ENCODE data around the gene NPAS3. TPM values are rescaled to one million over a fixed set of nuclear protein-coding genes. Genes with fewer than 3 reads are reported as not detected.

Gene NPAS3
- total RNA-seq, 1 donor from 2014 or later, result 2.4 TPM

GRCh38 chr14:33837943-33838683 lies 899.4 kb downstream of the NPAS3 start:
- Mint-ChIP-seq H3K9me3 (ENCODE audit: unreplicated experiment) (no peaks in the 10 kb centered on the region), H3K4me3 (ENCODE audit: unreplicated experiment) (no peak overlapping the region), H3K4me1 (ENCODE audit: low read depth, unreplicated experiment) (peaks cover 2% of the 10 kb centered on the region), H3K27ac (ENCODE audit: unreplicated experiment) (no peak overlapping the region), H3K27me3 (ENCODE audit: unreplicated experiment) (no peaks in the 10 kb centered on the region), H3K36me3 (ENCODE audit: unreplicated experiment) (no peaks in the 10 kb centered on the region)
- DNase-seq, result no peak
- no peak for TF ChIP-seq CTCF (IDR thresholded peaks at IDR 0.05; ENCODE audit: partially characterized antibody, unreplicated experiment)

- H3K9me3 Mint-ChIP-seq (ENCODE audit: unreplicated experiment), result no peaks in the 10 kb centered on the region
- H3K4me3 Mint-ChIP-seq (ENCODE audit: unreplicated experiment), result no peak overlapping the region
- peak; percentile 92 for TF ChIP-seq CTCF (IDR thresholded peaks at IDR 0.05; ENCODE audit: partially characterized antibody, unreplicated experiment)
- no peaks in the 10 kb centered on the region for H3K27me3 Mint-ChIP-seq (ENCODE audit: unreplicated experiment)
- H3K27ac Mint-ChIP-seq (ENCODE audit: unreplicated experiment), result no peak overlapping the region
- H3K4me1 Mint-ChIP-seq (ENCODE audit: low read depth, unreplicated experiment), result peaks cover 2% of the 10 kb centered on the region
- no peaks in the 10 kb centered on the region for H3K36me3 Mint-ChIP-seq (ENCODE audit: unreplicated experiment)
- peak; percentile 69 for DNase-seq
Observed at GRCh38 chr14:33839193-33840076, 900.8 kb downstream of the NPAS3 start.

- no peak for TF ChIP-seq CTCF (IDR thresholded peaks at IDR 0.05; ENCODE audit: partially characterized antibody, unreplicated experiment)
- H3K9me3 Mint-ChIP-seq (ENCODE audit: unreplicated experiment), result no peaks in the 10 kb centered on the region
- H3K4me3 Mint-ChIP-seq (ENCODE audit: unreplicated experiment), result no peak overlapping the region
- H3K36me3 Mint-ChIP-seq (ENCODE audit: unreplicated experiment), result no peaks in the 10 kb centered on the region
- DNase-seq, result no peak
- H3K27ac Mint-ChIP-seq (ENCODE audit: unreplicated experiment), result no peak overlapping the region
- H3K27me3 Mint-ChIP-seq (ENCODE audit: unreplicated experiment), result no peaks in the 10 kb centered on the region
- H3K4me1 Mint-ChIP-seq (ENCODE audit: low read depth, unreplicated experiment), result peaks cover 2% of the 10 kb centered on the region
Observed at GRCh38 chr14:33840797-33841196, 902.1 kb downstream of the NPAS3 start.

- no peaks in the 10 kb centered on the region for H3K9me3 Mint-ChIP-seq (ENCODE audit: unreplicated experiment)
- TF ChIP-seq CTCF (IDR thresholded peaks at IDR 0.05; ENCODE audit: partially characterized antibody, unreplicated experiment), result no peak
- H3K27me3 Mint-ChIP-seq (ENCODE audit: unreplicated experiment), result no peaks in the 10 kb centered on the region
- no peaks in the 10 kb centered on the region for H3K36me3 Mint-ChIP-seq (ENCODE audit: unreplicated experiment)
- no peak overlapping the region for H3K4me3 Mint-ChIP-seq (ENCODE audit: unreplicated experiment)
- peaks cover 2% of the 10 kb centered on the region for H3K4me1 Mint-ChIP-seq (ENCODE audit: low read depth, unreplicated experiment)
- no peak overlapping the region for H3K27ac Mint-ChIP-seq (ENCODE audit: unreplicated experiment)
- no peak for DNase-seq
Observed at GRCh38 chr14:33842299-33842698, 903.6 kb downstream of the NPAS3 start.

- TF ChIP-seq CTCF (IDR thresholded peaks at IDR 0.05; ENCODE audit: partially characterized antibody, unreplicated experiment), result no peak
- Mint-ChIP-seq H3K27ac (ENCODE audit: unreplicated experiment) (no peak overlapping the region), H3K4me1 (ENCODE audit: low read depth, unreplicated experiment) (peaks cover 2% of the 10 kb centered on the region), H3K27me3 (ENCODE audit: unreplicated experiment) (no peaks in the 10 kb centered on the region), H3K4me3 (ENCODE audit: unreplicated experiment) (no peak overlapping the region), H3K36me3 (ENCODE audit: unreplicated experiment) (no peaks in the 10 kb centered on the region), H3K9me3 (ENCODE audit: unreplicated experiment) (no peaks in the 10 kb centered on the region)
- DNase-seq, result no peak
Observed at GRCh38 chr14:33844118-33844517, 905.4 kb downstream of the NPAS3 start.

All from glutamatergic neuron (in vitro differentiated cells).